Endothelial cell of umbilical vein (primary cell): ENCODE measurements around the gene OTUD5.

Source experiments
- EZH2 ChIP-seq: IDR thresholded peaks from 2 replicates; pipeline ENCODE4 v1.6.1; 2012; ENCODE audit warnings: borderline replicate concordance, low read depth, mild to moderate bottlenecking, moderate library complexity, low read length, inconsistent platforms; ENCODE audit not compliant: severe bottlenecking
- FOS ChIP-seq: IDR thresholded peaks from 2 replicates; pipeline ENCODE4 v1.6.1; 2011; ENCODE audit warnings: mild to moderate bottlenecking, low read length, moderate library complexity, borderline replicate concordance; ENCODE audit not compliant: insufficient read depth
- GATA2 ChIP-seq: IDR thresholded peaks from 2 replicates; pipeline ENCODE4 v1.7.0; 2011; ENCODE audit warnings: low read depth, mild to moderate bottlenecking, moderate library complexity, mixed read lengths, low read length; ENCODE audit not compliant: insufficient read length, insufficient read depth
- JUN ChIP-seq: IDR thresholded peaks from 2 replicates; pipeline ENCODE4 v1.6.1; 2011; ENCODE audit warnings: borderline replicate concordance, low read depth; ENCODE audit not compliant: insufficient read length, insufficient read depth
- MYC ChIP-seq: IDR thresholded peaks from one replicate; pipeline ENCODE4 v1.6.1; 2011; ENCODE audit warnings: mild to moderate bottlenecking, low read depth, low read length
- POLR2A ChIP-seq: IDR thresholded peaks from 2 replicates; pipeline ENCODE4 v1.6.1; 2012; ENCODE audit warnings: low read depth, mild to moderate bottlenecking, control low read depth, low read length
- POLR2AphosphoS5 ChIP-seq: IDR thresholded peaks from 2 replicates; pipeline ENCODE4 v1.6.1; 2012; ENCODE audit warnings: low read depth, mild to moderate bottlenecking, control low read depth, low read length, moderate library complexity; ENCODE audit not compliant: insufficient read depth
- TF ChIP-seq, protein P1 (sequence below), 2 donors: IDR thresholded peaks; 1 replicate in 1 of 2; 2 replicates in 1 of 2; pipeline ENCODE4 v1.5.1; 2011; ENCODE audit warnings: low read length in 2 of 2, mild to moderate bottlenecking in 2 of 2, moderate library complexity in 2 of 2, control low read depth in 1 of 2, inconsistent platforms in 1 of 2, low read depth in 1 of 2; ENCODE audit not compliant: insufficient read depth in 1 of 2; ENCODE audit errors: extremely low read depth in 1 of 2
- TF ChIP-seq, protein P2 (sequence below): IDR thresholded peaks from 2 replicates; pipeline ENCODE4 v1.6.1; 2011; ENCODE audit not compliant: insufficient read depth, insufficient read length

DNA sequence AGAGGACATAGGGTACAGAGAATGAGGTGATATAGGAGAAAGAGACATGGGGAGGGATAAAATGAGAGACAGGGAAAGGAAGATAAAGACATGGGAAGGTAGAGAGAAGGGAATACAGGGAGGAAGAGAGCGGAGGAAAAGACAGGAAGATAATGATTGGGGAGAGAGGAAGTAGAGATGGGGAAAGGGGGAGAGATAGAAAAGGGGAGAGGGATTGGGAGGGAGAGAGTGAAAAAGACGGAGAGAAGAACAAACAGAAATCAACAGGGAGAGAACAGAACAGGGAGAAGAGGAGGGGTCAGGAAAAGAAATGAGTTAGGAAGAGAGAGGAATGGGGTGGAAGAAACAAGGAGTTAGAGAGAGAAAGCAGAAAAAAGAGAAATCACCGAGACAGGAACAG lies 40.0 kb upstream of the OTUD5 start:
- TF ChIP-seq, protein P1, sequence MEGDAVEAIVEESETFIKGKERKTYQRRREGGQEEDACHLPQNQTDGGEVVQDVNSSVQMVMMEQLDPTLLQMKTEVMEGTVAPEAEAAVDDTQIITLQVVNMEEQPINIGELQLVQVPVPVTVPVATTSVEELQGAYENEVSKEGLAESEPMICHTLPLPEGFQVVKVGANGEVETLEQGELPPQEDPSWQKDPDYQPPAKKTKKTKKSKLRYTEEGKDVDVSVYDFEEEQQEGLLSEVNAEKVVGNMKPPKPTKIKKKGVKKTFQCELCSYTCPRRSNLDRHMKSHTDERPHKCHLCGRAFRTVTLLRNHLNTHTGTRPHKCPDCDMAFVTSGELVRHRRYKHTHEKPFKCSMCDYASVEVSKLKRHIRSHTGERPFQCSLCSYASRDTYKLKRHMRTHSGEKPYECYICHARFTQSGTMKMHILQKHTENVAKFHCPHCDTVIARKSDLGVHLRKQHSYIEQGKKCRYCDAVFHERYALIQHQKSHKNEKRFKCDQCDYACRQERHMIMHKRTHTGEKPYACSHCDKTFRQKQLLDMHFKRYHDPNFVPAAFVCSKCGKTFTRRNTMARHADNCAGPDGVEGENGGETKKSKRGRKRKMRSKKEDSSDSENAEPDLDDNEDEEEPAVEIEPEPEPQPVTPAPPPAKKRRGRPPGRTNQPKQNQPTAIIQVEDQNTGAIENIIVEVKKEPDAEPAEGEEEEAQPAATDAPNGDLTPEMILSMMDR (IDR thresholded peaks at IDR 0.05; ENCODE audit: extremely low read depth in 1 of 2, insufficient read depth in 1 of 2, low read depth in 1 of 2, low read length in 2 of 2): no peak
- no peak for TF ChIP-seq POLR2A
- TF ChIP-seq EZH2: no peak
- TF ChIP-seq POLR2AphosphoS5: no peak
- TF ChIP-seq JUN: no peak
- TF ChIP-seq, protein P2, sequence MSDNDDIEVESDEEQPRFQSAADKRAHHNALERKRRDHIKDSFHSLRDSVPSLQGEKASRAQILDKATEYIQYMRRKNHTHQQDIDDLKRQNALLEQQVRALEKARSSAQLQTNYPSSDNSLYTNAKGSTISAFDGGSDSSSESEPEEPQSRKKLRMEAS: no peak
- TF ChIP-seq MYC: no peak
- TF ChIP-seq FOS: no peak
- no peak for TF ChIP-seq GATA2
